GM11168 (cell line): ENCODE measurements around the gene CYTIP.
"Not testable (repeated sequence)": the region's sequence is repeated elsewhere in the genome, so short reads cannot be mapped to it uniquely, and the experiment has no call there.

Experiments
- in situ Hi-C: fragments of 300-500 bp; cut with MboI; formaldehyde crosslinking; loops from one replicate; pipeline ENCODE4 v1.12.0; 2022; ENCODE audit warnings: low sequenced_read_pairs; ENCODE audit not compliant: unreplicated experiment

The CYTIP gene

GRCh38 chr2:157394928-157395327 lies 49.0 kb downstream of the CYTIP start:
- in situ Hi-C loops, result no loop called here

- in situ Hi-C loops, result no loop called here
These were observed 50.5 kb downstream of the CYTIP start for GRCh38 chr2:157393348-157393747.

GRCh38 chr2:157388827-157389226 lies 55.1 kb downstream of the CYTIP start:
- in situ Hi-C loops, result no loop called here

- in situ Hi-C loops, result no loop called here
These were observed 57.1 kb downstream of the CYTIP start for GRCh38 chr2:157386747-157387146.

GRCh38 chr2:157386247-157386646 lies 57.6 kb downstream of the CYTIP start:
- in situ Hi-C loops, result no loop called here

- in situ Hi-C loops, result no loop called here
These were observed 66.0 kb downstream of the CYTIP start for GRCh38 chr2:157377861-157378260.

- in situ Hi-C loops, result no loop called here
These were observed 67.8 kb downstream of the CYTIP start for GRCh38 chr2:157376041-157376440.

GRCh38 chr2:157375384-157375783 lies 68.5 kb downstream of the CYTIP start:
- in situ Hi-C loops, result no loop called here

- in situ Hi-C loops, result not testable (repeated sequence)
These were observed 75.4 kb downstream of the CYTIP start for GRCh38 chr2:157368508-157368907.

- in situ Hi-C loops, result no loop called here
These were observed 76.2 kb downstream of the CYTIP start for GRCh38 chr2:157367704-157368103.
